NAMALWA (cell line): Measurements from ENCODE around the gene MYL6.
"Not testable (repeated sequence)": the region's sequence is repeated elsewhere in the genome, so short reads cannot be mapped to it uniquely, and the experiment has no call there.

Experiments
- DNase-seq: peaks from one replicate; pipeline ENCODE4 v3.0.0-alpha.2; 2015; ENCODE audit warnings: low spot score

MYL6 gene

GRCh38 chr12:56156464-56157200, 1.5 kb upstream of the MYL6 start:
- DNase-seq = not testable (repeated sequence)

DNA sequence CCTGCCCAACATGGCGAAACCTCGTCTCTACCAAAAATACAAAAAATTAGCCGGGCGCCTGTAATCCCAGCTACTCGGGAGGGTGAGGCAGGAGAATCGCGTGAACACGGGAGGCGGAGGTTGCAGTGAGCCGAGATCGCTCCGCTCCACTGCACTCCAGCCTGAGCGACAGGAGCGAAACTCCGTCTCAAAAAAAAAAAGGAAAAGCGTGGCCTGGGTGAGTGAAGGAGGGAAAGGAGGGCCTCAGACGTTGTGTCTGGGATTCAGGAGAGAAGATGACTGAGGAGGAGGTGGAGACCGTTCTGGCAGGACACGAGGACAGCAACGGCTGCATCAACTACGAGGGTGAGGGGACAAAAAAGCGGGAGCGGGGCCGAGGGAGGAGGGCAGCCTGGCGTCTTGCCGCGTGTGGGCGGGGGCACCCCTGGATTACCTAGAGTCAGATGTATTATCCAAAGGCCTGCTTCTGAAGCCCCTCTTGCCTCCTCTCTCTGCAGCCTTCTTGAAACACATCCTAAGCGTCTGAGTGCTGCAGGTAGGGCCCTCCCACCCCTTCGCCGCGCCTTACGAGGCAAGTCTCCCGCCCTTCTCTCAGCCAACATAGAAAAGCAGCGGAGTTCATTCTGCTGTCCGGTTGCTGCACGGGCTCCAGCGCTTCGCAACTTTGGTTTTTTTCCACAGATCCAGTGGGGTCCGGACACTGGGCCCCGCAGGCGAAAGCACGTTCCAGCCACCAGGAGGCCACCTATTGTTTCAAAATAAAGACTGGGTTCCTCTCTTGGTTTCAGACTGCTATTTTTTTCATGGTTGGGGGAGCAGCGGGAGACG, 744 bp upstream of the MYL6 start:
- DNase-seq = peak; percentile 87

- peak; percentile 55 for DNase-seq
These were observed 835 bp downstream of the MYL6 start for GRCh38 chr12:56158926-56159461.

- no peak for DNase-seq
These were observed 1.5 kb downstream of the MYL6 start for GRCh38 chr12:56159482-56160192.

GRCh38 chr12:56160193-56160763, 2.1 kb downstream of the MYL6 start:
- DNase-seq = peak; percentile 38

DNA sequence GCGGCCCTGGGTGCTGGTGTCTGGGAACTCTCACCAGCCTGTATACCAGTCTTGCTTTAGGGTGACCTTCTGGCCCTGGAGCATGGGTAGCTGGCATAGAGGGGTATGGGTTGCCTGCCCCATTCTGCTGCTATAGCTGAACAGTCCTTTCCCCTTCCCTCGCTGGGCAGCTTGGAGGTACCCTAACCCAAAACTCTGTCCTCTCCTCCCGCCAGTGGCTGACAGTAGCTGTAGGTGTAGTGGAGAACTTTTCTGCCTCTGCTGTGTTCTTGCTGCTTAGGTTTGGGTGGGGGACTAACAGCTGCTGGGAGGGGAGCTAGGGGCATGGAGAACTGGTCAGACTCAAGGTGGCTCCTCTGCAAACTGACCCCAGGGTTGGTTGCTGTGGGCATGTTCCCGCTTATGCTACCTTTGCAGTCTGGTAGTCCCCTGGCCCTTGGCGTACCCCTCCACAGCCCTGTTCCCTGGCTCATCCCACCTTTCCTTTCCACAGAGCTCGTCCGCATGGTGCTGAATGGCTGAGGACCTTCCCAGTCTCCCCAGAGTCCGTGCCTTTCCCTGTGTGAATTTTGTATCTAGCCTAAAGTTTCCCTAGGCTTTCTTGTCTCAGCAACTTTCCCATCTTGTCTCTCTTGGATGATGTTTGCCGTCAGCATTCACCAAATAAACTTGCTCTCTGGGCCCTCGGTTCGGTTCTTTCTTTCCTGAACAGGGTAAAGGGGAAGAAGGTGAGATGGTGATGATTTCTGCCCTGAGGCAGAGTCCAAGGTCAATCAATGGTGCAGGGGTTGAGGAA, 2.9 kb downstream of the MYL6 start:
- no peak for DNase-seq

DNA sequence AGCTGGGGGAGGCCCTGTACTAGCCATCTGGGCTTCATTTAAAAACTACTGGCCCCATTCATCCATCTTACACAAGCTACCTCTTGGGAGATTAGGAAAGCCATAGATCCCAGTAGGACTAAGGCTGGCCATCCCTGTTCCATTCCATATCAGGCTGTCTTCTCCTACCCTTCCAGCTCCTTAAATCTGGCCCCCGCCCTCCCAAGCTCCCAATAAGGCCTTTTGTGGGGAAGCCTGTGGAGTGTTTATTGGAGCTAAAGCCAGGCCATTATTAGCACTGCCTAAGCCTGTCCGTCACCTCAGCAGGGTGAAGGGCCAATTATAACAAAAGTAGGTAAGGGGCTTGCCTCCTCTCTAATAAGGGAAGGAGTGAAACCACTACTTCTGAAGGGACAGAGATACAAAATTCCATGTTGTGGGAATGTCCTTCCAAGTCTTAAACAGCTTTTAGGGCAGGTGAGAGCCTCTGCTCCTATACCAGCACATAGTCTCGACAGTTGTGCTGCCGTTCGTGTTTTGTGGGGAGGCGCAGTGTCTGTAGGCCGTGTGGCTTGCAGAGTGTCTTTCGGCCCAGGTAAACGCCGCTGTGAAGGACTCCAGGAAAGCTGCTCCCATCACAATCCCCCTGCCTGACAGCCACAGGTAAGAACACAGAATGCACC, 3.7 kb downstream of the MYL6 start:
- DNase-seq = no peak

DNA sequence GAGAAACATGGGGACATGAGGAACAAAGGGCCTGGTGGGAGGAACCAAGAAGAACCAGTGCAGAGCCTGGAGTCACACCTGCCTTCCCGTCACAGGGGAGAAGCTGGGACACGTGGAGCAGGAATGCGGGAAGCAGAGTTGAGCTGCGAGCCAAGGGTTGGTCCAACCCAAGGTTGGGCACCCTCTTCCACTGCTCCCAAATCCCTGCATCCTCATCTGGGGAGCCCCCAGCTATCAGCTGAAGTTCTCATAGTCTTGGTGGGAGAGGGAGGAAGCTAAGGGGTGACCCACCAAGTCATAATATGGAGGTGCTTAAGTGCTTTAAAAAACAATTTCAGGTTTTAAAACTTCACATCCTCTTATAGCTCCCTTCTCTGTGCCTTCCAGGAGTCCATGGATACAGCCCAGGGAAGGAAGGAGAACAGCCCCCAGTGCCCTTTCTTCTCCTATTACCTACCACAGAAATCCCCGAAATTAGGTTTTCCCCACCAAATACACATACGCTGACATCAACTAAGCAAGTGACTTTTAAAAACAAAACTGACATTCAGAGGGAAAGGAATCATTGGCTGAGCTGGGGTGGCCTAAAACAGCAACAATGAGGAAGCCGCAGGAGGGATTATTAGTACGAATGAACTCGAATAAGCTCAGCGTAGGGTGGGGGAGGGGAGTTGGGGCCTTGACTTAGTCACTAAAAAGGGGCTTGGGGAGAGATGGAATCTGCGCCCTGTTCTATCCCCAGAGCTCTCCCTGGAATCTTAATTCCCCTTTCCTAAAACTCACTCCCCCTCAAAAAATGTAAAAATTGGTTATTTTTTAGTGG, 4.5 kb downstream of the MYL6 start:
- no peak for DNase-seq

- DNase-seq = no peak
These were observed 5.6 kb downstream of the MYL6 start for GRCh38 chr12:56163533-56164344.

DNA sequence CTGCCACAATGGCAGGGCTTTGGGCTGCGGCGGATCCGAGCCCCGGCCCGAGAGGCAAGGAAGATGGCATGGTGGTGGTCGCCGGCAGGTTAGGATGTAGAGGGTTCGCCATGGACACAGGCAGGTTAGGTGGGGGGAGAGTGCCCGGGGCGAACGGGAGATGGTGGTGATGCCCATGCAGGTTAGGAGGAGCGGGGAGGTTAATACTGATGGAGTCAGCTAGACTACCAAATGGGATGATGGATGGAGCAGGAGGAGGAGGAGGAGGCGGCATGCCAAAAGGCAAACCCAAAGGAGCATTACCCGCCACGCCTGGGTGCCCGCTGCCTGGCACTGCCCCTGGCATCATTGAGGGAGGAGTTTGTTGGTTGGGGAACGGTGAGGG, 6.2 kb downstream of the MYL6 start:
- no peak for DNase-seq

DNA sequence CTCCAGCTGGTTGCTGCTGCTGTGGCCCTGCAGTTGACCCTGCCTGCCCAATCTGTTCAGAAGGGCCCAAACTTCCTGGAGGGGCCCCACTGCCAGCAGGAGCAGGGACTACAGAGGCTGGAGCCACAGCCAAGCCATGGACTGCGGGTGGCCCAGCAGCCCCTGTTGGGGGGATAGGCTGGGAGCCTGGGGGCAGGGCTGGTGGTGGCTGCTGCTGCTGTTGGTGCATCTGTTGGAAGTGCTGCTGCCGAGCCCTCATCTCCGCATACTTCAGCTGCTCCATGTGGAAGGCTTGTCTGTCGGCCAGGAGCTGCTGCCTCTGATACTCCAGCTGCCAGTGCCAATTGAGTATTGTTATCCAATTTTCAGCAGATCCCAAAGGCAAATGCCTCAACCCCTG, 7.2 kb downstream of the MYL6 start:
- no peak for DNase-seq

GRCh38 chr12:56169229-56169759, 11.1 kb downstream of the MYL6 start:
- no peak for DNase-seq

DNA sequence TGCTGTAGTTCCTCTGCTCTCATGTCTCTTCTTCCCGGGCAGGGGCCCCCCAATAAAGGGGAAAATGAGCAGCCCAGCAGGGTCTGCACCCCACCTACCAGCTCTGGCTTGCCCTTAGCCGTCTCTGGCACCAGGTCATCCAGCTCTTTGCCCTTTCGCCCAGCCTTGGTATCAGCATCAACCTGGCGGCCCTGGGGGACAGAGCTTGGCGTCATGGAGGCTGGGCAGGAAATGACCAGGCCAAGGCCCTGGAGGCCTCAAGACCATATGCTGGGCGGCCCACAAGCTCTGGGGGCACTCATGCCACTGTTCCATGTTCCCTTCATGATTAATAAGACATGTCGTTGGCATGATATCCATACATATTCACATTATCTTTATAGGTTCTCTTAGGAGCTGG, 14.7 kb downstream of the MYL6 start:
- no peak for DNase-seq

- DNase-seq = no peak
These were observed 20.2 kb downstream of the MYL6 start for GRCh38 chr12:56178347-56178746.

DNA sequence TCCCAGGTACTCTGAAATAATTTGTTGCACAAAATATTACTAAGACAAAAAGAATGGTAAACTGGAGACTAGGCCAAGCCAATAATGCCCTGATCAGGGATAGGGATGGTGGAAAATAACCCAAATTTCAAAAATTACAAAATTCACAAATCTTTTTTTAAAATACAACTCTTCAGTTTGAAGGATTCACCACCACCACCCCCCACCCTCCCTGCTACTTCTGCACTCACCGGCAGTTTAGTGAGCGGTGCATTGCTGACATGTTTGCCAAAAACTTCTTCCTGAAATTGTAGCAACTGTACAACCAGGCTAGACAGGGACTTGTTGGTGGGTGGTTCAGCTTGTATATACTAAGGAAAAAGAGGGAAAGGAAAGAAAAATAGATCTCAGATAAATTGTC, 28.8 kb downstream of the MYL6 start:
- DNase-seq = no peak

DNA sequence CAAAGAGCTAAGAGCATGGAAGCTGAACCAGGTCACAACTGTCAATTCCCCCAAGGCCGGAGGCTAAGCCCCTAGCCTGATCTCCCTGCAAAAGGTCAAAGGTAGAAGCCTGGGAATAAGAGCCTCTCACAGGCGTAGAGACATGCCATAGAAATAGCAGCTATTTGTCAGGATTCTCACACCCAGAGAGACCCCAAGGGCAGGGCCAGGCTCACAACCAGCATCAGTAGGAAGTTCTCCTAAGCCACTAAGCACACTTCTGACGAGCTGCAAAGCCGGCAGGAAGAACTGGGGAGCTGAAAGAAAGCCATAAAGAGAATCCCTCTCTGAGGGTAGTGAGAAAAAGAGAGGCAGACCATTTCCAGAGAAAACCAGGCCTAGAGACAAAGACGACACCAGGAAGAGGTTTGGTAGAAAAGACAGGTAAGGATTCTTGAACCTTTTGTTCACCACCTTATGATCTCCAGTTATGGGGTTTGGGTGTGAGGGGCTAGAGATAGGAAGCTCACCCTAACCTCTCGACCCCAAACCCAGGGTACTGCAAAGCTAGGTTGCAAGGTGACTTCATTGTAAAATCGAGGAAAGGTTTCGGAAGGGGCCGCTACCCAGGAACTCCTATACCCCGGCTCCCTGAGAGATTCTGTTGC, 30.1 kb downstream of the MYL6 start:
- no peak for DNase-seq

DNA sequence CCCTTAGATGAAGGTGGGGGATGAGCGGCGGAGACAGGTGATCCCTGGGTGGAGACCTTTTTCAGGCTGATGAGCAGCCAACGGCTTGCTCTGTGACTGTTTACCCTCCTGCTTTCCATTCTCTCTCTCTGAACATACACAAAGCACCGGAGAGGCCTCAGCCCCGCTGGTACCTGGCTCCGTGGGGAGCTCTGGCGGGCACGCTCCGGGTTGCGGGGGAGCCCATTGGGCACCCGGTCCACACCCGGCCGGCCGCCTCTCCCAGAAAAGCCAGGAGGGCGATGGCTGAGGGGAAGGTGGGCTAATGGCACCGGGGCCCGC, 30.6 kb downstream of the MYL6 start:
- DNase-seq = peak; percentile 35

- DNase-seq = peak; percentile 84
These were observed 31.1 kb downstream of the MYL6 start, which contains the start of gene SMARCC2 for GRCh38 chr12:56189099-56189917. Gene SMARCC2, minus strand, starts transcription at chr12:56189483. Its CDS starts 22 bp downstream, at chr12:56189461.
